Measurements from ENCODE around the gene CLCN4.

The CLCN4 gene

DNA sequence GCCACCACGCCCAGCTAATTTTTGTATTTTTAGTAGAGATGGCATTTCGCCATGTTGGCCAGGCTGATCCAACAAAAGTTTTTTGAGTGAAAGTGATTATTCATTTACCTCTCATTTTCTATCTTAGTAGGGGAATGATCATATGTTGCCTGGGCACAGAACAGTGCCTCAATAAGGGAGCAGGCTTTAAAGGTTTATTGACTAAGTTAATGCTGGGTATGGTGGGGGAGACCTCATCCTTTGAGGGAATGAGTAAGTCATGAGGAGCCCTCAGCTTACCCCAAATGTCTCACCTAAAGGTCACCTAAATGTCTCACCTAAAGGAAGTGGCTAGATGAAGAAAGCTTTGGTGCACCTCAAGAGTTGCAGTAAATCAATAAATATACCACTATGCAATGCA is 109.0 kb downstream of the CLCN4 start:
- POLR2A ChIA-PET: no interaction called here
- CTCF ChIA-PET: no interaction called here
- TF ChIP-seq ZNF514 (tag by site-specific recombination; IDR thresholded peaks at IDR 0.05): no peak
- Histone ChIP-seq H3K9me3 (ENCODE audit: control insufficient read depth, insufficient read depth, low read depth, low read length) (no peaks in the 10 kb centered on the region), H3K36me3 (ENCODE audit: control insufficient read depth in 2 of 2, insufficient read depth in 1 of 2, low read length in 2 of 2) (no peaks in the 10 kb centered on the region), H3K4me1 (ENCODE audit: control insufficient read depth, insufficient read depth, low read length) (no peaks in the 10 kb centered on the region), H3K4me3 (ENCODE audit: low read depth, low read length) (no peak overlapping the region), H3K27ac (ENCODE audit: extremely low read depth, low read depth, low read length) (no peak overlapping the region)

GRCh38 chrX:10278716-10279115 is 121.9 kb downstream of the CLCN4 start:
- ChIA-PET POLR2A (no interaction called here), CTCF (no interaction called here)
- no peaks in the 10 kb centered on the region for H3K36me3 ChIP-seq (ENCODE audit: control insufficient read depth in 2 of 2, insufficient read depth in 1 of 2, low read length in 2 of 2)
- H3K9me3 ChIP-seq (ENCODE audit: control insufficient read depth, insufficient read depth, low read depth, low read length): no peaks in the 10 kb centered on the region
- no peak overlapping the region for H3K27ac ChIP-seq (ENCODE audit: extremely low read depth, low read depth, low read length)
- no peak for TF ChIP-seq ZNF266 (tag by site-specific recombination; IDR thresholded peaks at IDR 0.05; ENCODE audit: low read depth)
- TF ChIP-seq MYNN (tag by site-specific recombination; IDR thresholded peaks at IDR 0.05; ENCODE audit: borderline replicate concordance): no peak
- no peak for TF ChIP-seq ZNF501 (tag by site-specific recombination; IDR thresholded peaks at IDR 0.05)
- TF ChIP-seq, protein P1, sequence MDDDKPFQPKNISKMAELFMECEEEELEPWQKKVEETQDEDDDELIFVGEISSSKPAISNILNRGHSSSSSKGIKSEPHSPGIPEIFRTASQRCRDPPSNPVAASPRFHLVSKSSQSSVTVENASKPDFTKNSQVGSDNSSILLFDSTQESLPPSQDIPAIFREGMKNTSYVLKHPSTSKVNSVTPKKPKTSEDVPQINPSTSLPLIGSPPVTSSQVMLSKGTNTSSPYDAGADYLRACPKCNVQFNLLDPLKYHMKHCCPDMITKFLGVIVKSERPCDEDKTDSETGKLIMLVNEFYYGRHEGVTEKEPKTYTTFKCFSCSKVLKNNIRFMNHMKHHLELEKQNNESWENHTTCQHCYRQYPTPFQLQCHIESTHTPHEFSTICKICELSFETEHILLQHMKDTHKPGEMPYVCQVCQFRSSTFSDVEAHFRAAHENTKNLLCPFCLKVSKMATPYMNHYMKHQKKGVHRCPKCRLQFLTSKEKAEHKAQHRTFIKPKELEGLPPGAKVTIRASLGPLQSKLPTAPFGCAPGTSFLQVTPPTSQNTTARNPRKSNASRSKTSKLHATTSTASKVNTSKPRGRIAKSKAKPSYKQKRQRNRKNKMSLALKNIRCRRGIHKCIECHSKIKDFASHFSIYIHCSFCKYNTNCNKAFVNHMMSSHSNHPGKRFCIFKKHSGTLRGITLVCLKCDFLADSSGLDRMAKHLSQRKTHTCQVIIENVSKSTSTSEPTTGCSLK (tag by site-specific recombination; IDR thresholded peaks at IDR 0.05): no peak
- TF ChIP-seq ZBTB17 (tag by site-specific recombination; IDR thresholded peaks at IDR 0.05): no peak
- TF ChIP-seq KLF8 (tag by site-specific recombination; IDR thresholded peaks at IDR 0.05): no peak
- TF ChIP-seq GLIS2 (tag by site-specific recombination; IDR thresholded peaks at IDR 0.05): no peak
- no peak for TF ChIP-seq ZNF18 (tag by site-specific recombination; IDR thresholded peaks at IDR 0.05)
- no peak for TF ChIP-seq ZXDB (tag by site-specific recombination; IDR thresholded peaks at IDR 0.05)
- TF ChIP-seq, protein P2, sequence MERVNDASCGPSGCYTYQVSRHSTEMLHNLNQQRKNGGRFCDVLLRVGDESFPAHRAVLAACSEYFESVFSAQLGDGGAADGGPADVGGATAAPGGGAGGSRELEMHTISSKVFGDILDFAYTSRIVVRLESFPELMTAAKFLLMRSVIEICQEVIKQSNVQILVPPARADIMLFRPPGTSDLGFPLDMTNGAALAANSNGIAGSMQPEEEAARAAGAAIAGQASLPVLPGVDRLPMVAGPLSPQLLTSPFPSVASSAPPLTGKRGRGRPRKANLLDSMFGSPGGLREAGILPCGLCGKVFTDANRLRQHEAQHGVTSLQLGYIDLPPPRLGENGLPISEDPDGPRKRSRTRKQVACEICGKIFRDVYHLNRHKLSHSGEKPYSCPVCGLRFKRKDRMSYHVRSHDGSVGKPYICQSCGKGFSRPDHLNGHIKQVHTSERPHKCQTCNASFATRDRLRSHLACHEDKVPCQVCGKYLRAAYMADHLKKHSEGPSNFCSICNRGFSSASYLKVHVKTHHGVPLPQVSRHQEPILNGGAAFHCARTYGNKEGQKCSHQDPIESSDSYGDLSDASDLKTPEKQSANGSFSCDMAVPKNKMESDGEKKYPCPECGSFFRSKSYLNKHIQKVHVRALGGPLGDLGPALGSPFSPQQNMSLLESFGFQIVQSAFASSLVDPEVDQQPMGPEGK (tag by site-specific recombination; IDR thresholded peaks at IDR 0.05): no peak
- no peak for TF ChIP-seq ZNF544 (tag by site-specific recombination; IDR thresholded peaks at IDR 0.05)
- TF ChIP-seq ZNF768 (tag by site-specific recombination; IDR thresholded peaks at IDR 0.05): no peak
- no peak for TF ChIP-seq ZNF843 (tag by site-specific recombination; IDR thresholded peaks at IDR 0.05)
- TF ChIP-seq ZNF175 (tag by site-specific recombination; IDR thresholded peaks at IDR 0.05): no peak
- no peak for TF ChIP-seq KLF10 (tag by site-specific recombination; IDR thresholded peaks at IDR 0.05)
- no peak overlapping the region for H3K4me3 ChIP-seq (ENCODE audit: low read depth, low read length)
- no peaks in the 10 kb centered on the region for H3K4me1 ChIP-seq (ENCODE audit: control insufficient read depth, insufficient read depth, low read length)

DNA sequence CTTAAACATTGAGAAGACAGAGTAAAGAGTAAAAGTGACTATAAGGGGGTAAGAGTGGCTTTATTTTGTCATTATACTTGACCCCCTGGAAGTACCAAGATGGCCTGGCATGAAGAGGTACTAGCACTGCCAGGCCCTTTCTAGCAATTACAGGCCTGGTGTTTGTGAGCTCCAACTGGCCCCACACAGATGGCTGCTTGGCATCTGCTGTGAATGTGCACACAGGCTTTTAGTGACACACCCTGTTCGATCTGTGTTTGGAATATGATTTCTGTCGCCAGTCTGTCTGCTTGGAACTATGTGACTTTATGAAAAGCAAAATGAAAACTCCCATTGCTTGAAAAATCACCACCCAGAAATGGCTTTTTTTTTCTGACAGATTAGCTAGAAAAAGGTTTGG is 123.3 kb downstream of the CLCN4 start:
- ChIA-PET POLR2A (no interaction called here), CTCF (interaction anchor here (0.9 kb wide), 1 partner anchor 90 kb away, joined by 3 read pairs; no protein-coding TSS in a partner anchor)
- TF ChIP-seq ZNF510 (tag by site-specific recombination; IDR thresholded peaks at IDR 0.05; ENCODE audit: insufficient replicate concordance): no peak
- no peak for TF ChIP-seq ZBTB1 (tag by site-specific recombination; IDR thresholded peaks at IDR 0.05)
- TF ChIP-seq ZNF626 (tag by site-specific recombination; IDR thresholded peaks at IDR 0.05): no peak
- no peak for TF ChIP-seq ZNF600 (tag by site-specific recombination; IDR thresholded peaks at IDR 0.05)
- no peak for TF ChIP-seq ZNF18 (tag by site-specific recombination; IDR thresholded peaks at IDR 0.05)
- no peak for TF ChIP-seq ZNF530 (tag by site-specific recombination; IDR thresholded peaks at IDR 0.05; ENCODE audit: low read depth)
- no peak for TF ChIP-seq ZNF658 (tag by site-specific recombination; IDR thresholded peaks at IDR 0.05)
- TF ChIP-seq BCL11B (tag by site-specific recombination; IDR thresholded peaks at IDR 0.05; ENCODE audit: low read depth): no peak
- no peak for TF ChIP-seq ZNF501 (tag by site-specific recombination; IDR thresholded peaks at IDR 0.05)
- no peak for TF ChIP-seq GFI1B (tag by site-specific recombination; IDR thresholded peaks at IDR 0.05)
- no peak for TF ChIP-seq ZBTB17 (tag by site-specific recombination; IDR thresholded peaks at IDR 0.05)
- no peak for TF ChIP-seq INSM2 (tag by site-specific recombination; IDR thresholded peaks at IDR 0.05)

More for the DNA sequence above, 123.3 kb downstream of the CLCN4 start:
- H3K4me3 ChIP-seq (ENCODE audit: low read depth, low read length): no peak overlapping the region
- H3K4me1 ChIP-seq (ENCODE audit: control insufficient read depth, insufficient read depth, low read length): no peaks in the 10 kb centered on the region
- no peaks in the 10 kb centered on the region for H3K36me3 ChIP-seq (ENCODE audit: control insufficient read depth in 2 of 2, insufficient read depth in 1 of 2, low read length in 2 of 2)
- no peaks in the 10 kb centered on the region for H3K9me3 ChIP-seq (ENCODE audit: control insufficient read depth, insufficient read depth, low read depth, low read length)
- H3K27ac ChIP-seq (ENCODE audit: extremely low read depth, low read depth, low read length): no peak overlapping the region

All from HEK293 (cell line).